GM18951 (cell line): ENCODE results near the gene PLB1.

Experiments
- POLR2A ChIP-seq: IDR thresholded peaks from 4 replicates; pipeline ENCODE4 v1.6.1; 2011; ENCODE audit warnings: mild to moderate bottlenecking; ENCODE audit not compliant: insufficient read length, insufficient read depth; ENCODE audit errors: extremely low read depth
- in situ Hi-C: fragments of 300-500 bp; cut with MboI; formaldehyde crosslinking; loops from one replicate; pipeline ENCODE4 v1.12.0; 2022; ENCODE audit warnings: low sequenced_read_pairs, mixed read lengths, inconsistent platforms; ENCODE audit not compliant: unreplicated experiment

The PLB1 gene

DNA sequence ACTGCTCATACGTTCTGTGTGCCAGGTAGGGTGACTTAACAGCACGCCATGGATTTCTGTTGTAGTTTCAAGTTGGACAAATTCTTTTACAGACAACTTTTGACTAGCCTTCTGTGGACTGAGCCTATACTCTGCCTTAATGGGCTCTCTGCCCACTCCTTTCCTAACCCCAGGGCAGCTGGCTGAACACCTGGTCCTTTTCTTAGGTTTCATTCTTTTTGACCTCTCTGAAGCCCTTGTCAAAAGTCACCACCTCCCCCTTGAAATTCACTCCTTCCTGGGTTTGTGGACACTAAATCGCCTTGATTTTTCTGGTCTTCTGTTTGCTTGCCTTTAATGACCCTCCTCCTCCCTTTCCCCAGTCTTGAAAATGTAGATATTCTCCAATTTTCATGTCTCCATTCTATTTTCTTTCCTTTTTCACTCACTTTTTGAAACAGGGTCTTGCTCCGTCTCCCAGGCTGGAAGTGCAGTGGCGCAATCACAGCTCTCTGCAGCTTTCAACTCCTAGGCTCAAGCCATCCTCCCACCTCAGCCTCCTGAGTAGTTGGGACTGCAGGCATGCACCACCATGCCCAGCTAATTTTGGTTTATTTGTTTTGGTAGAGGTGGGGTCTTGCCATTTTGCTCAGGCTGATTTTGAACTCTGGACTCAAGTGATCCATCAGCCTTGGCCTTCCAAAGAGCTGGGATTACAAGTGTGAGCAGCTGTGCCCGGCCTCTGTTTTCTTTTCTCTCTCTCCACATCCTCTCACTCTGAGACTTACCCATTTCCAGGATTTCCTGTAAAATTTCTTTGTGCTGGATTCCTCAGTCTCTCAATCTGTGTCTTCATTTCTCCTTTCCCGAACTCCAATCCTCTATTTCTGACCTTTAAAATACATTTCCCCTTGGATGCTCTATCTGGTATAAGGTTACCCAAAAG is 112.9 kb downstream of the PLB1 start:
- TF ChIP-seq POLR2A = no peak
- in situ Hi-C loops = no loop called here

DNA sequence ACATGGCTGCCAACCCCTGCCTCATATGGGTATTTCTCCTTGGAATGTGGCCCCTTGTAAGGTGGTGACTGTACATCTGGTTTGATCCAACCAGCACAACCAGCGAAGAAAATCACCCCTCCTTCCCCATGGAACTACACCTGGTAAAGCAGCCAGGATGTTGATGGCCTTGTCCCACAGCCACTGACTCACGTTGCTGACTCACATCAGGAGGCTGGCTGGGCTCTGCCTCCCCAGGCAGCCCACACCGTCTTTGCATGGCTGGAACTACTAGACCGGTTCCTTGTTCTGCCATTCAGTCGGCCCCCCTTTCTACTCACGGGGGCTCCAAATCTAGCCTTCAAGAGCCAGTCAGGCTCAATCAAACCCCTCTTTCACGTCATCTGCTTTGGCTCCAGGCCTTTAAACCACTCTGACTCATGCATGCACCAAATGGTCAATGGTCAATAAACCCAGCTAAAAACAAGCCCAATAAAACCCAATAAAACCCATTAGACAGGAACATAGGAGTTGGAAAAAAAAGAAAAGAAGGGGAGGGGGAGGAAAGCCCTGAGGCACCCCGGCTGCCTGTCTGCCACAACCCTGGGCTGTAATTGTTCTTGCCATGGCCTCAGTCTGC is 114.8 kb downstream of the PLB1 start:
- in situ Hi-C loops = no loop called here
- TF ChIP-seq POLR2A = no peak

DNA sequence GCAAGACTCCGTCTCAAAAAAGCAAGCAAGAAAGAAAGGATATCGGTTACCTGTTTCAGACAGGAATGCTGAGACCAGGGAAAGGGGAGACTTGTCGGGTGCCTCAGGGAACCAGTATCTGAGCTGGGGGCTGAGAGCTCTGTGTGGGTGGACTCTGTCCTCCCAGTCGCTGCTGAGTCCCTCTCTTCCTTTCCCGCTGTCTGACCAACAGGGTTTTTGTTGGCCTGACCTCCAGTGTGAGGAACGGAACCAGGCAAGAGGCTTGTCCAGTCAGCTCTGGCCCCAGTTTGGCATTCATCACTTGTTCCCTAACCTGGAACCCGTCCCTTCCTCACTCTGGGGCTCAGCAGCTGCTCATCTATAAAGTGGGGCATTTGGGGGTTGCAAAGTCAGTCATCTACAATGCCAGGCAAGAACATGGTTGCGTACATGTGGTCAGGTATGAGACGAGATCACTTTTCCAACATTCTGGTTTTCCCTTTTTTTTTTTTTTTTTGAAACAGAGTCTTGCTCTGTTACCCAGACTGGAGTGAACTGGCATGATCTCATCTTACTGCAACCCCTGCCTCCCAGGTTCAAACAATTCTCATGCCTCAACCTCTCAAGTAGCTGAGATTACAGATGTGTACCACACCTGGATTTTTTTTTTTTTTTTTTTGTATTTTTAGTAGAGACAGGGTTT is 116.4 kb downstream of the PLB1 start:
- in situ Hi-C loops = no loop called here
- TF ChIP-seq POLR2A = no peak

DNA sequence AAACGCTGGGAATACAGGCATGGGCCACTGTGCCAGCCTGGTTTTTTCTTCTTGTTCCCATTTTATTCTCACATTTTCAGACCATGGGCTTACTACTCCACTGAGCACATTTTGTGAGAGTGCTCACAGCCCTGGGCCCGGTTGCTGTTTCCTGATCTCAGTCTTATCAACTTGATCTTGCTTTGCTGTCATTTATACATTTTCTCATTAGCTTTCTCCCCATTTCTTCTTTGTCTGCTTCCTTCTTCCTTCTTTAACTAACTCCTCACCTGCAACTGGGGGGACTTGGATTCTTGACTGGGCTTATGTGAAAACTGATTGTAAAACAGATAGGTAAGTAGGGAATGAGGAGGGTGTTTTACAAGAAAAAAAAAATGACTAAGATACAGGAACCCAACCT is 117.3 kb downstream of the PLB1 start:
- TF ChIP-seq POLR2A = no peak
- in situ Hi-C loops = no loop called here

DNA sequence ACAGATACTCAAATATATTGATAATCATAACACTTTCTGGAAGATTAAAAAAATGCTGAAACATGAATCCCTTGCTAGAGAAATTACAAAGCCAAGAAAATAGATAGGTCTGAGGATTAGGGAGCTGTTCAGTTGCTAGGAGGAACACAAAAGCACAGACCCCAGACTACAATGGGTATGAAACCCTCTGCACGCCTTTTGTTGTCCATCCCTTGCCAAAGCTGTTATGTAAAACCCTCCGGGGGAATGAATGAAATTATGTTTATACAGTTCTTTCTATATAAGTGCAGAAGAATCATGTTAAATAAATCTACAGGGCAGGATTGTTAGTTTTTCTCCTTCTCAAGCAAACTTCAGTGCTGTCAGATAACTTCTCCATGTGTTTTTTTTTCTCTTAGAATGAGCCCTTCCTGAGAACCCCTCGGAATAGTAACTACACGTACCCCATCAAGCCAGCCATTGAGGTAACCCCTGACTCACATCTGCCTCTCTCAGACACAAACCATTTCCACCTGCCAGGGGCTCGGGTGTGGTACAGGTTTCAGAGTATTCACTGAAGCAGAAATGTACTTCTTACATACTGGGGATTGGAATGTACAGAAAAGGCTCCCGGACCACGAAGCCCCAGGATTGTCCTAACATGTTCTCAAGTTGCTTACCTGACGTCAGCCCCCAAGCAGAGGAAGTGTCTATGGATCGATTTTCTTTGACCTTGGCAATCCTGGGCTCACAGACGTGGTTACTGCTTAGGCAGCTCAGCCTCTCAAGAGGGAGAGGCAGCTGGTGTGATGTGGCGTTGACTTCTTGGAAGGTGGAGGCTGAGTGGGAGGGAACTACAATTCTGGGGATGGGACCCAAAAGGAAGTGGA is 118.0 kb downstream of the PLB1 start:
- TF ChIP-seq POLR2A = no peak
- in situ Hi-C loops = no loop called here

DNA sequence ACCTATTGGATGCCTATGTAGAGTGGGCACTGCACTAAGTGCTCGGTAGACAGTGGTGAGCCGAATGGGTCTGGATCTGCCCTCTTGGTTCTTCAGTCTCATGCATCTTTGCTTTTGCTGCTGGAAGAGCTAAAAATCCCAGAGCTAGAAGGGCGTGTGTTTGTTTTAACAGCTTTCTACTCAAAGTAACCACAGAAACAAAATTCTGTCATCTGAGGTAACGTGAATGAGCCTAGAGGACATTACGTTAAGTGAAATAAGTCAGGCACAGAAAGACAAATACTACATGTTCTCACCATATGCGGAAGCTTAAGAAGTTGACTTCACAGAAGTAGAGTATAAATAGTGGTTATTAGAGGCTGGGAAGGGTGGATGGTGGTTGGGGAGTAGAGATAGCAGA is 119.8 kb downstream of the PLB1 start:
- no peak for TF ChIP-seq POLR2A
- in situ Hi-C loops = no loop called here

DNA sequence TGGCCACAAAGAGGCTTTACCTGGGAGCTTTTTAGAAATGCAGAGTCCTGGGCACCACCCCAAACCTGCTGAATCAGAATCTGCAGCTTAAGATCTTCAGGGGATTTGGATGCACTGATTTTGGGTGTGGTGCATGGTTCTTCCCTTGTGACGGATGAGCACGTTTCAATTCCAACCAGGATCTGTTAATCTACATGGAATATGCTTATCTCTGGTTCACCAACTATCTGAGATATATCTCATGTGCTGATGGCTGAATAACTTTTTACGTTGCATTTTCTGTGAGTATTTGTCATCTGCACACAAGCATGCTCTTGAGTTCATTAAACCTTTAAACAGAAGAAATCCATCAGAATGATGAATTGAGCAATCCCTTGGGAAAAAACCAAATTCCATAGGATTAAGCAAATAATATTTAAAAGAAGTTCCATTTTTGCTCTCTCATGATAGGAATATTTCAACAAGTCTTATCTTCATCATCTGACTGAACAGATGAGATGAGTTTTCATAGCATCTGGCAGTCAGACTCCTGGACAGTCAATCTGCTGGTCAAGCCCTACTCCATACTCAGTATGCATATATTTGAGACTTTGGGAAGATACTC is 120.6 kb downstream of the PLB1 start:
- TF ChIP-seq POLR2A = no peak
- in situ Hi-C loops = no loop called here

DNA sequence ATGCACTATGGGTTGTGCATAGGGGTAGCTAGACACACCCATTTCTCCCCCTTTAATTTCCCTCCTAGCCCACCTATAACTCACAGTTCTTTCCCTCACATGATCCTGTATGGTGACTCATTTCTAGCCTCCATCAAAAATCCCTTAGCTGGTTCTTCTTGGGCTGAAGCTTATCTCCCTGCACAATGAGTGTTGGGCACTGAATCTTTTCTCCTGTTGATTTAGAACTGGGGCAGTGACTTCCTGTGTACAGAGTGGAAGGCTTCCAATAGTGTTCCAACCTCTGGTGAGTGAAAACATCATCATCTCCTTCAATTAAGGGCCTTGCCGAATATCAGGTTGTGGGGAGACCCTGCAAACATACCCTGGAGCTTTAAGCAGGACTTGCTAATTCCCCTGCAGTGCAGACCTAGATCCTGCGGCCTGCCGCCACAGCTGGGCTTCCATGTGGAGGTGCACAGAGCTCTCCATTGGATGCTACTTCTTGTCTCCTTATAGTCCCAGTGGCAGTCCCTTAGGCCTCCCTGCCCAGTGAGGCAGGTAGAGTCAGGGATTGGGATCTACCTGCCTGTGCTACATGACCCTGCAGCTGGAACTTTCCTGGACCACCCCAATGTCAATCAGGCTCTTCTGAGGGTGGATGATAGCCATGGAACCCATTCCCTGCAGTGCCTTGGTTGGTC is 121.8 kb downstream of the PLB1 start:
- in situ Hi-C loops = no loop called here

DNA sequence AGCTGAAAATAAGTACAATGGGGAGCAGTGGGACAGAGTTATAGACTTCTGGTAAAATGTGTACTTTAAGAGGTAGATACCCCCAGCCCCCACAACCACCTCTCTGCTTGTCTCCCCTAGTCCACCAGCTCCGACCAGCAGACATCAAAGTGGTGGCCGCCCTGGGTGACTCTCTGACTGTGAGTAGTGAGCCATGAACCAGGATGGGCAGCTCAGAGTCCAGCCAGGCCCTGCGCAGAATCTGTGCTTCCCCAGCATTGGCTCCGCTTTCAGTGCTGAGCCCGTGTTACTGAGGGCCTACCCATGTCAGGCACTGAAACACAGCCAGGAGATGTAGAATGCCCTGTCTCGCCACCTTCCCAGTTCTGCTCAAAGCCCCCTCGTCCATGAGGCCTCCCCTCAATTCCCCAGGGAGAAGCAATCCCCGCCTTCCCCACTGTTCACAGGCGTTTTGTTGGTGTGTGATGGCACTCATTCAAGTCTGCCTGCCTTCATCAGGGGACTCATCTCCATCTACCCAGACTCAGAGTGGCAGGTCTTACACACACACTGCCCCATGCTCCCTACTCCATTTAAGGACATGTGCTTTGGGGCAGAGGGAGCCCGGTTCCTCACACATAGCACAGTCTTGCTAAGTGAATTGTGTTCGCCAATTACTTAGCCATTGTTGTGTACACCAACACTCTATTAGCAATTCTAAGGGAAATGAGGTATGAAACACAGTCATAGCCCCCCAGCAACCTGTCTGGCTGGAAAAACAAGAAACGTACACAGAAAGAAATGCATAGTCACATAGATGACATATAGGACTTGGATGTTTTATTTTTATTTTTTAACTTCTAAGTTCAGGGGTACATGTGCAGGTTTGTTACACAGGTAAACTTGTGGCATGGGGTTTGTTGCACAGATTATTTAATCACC is 122.6 kb downstream of the PLB1 start:
- in situ Hi-C loops = no loop called here

More for the DNA sequence above, 121.8 kb downstream of the PLB1 start:
- TF ChIP-seq POLR2A = no peak

DNA sequence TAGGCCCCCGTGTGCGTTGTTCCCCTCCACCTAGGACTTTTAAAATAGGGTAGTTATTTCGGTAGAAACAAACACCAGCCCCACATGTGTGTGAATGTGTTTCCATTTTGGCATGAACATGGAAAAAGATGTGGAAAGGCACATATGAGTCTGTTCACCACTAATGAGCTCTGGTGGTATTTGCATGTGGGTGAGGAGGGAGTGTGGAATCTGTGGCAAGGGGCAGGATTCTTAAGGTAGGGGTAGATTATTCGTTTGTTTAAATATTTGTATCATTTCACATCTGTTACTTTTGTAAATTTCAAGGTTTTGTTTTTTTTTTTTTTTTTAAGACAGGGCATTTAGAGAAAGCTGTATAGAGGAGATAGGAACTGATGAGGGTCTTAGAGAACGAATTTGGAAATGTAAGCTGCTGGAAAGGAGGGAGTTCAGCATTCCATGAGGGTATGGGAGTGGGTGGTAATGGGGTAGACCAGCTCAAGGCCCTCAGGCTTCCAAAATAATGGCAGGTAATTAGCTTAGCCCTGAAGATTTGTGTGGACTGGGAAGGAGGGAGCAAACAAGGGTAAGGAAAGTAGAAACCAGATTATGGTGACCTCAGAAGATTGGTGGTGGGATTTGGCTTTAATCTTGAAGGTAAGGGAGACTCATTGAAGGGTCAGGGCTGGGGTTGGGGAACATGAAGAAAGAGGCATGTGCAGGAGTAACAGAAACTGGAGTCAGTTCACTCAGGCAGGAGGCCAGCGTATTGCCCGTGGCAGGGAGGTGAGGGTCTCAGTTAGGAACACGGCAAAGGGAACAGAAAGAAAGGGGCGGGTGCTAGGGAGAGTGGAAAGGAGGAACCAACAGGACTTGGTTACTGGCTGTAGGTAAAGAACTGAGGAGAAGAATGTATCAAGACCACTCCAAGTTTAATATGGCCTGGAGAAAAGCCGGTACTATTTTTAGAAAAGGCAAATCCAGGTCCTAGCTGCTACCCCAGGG is 123.6 kb downstream of the PLB1 start:
- no peak for TF ChIP-seq POLR2A
- in situ Hi-C loops = no loop called here

More for the DNA sequence above, 122.6 kb downstream of the PLB1 start:
- no peak for TF ChIP-seq POLR2A
